Measurements from ENCODE around the gene PYGM.
A peak's percentile ranks its signal among the peaks of the same experiment; 100 is the strongest.

Gene PYGM

DNA sequence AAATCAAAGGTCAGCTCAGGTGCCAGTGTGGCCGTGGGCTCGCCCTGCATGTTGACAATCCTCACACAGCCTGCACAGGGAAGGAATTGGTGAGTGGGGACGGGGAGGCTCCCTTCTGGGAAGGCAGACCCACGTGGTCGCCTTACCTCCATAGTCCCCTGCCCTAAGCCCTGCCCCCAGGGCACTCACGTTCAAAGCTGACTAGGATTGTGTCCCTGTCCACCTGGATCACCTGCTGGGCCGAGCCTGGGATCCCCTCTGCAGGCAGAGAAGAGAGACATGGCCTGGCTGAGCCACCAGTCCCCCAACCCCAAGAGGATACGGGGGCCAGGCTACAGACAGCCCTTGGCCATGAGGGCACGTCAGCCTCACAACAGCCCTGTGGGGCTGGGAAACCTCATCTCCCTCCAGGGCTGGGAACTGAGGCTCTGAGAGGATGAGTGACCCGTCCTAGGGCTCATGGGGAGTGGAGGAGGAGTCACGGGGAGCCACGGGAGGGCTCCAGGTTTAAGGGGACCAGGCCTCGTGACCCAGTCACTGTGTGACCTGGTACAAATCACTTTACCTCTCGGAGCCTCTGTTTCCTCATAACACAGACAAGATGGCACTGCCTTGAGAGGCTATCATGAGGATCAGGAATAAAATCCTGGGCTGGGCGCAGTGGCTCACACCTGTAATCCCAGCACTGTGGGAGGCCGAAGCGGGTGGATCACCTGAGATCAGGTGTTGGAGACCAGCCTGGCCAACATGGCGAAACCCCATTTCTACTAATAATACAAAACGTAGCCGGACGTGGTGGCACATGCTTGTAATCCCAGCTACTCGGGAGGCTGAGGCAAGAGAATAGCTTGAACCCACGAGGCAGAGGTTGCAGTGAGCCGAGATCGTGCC, 30.7 kb upstream of the PYGM start:
- DNase-seq: no peak

- DNase-seq: no peak
Measured at GRCh38 chr11:64789331-64790204, 29.8 kb upstream of the PYGM start.

DNA sequence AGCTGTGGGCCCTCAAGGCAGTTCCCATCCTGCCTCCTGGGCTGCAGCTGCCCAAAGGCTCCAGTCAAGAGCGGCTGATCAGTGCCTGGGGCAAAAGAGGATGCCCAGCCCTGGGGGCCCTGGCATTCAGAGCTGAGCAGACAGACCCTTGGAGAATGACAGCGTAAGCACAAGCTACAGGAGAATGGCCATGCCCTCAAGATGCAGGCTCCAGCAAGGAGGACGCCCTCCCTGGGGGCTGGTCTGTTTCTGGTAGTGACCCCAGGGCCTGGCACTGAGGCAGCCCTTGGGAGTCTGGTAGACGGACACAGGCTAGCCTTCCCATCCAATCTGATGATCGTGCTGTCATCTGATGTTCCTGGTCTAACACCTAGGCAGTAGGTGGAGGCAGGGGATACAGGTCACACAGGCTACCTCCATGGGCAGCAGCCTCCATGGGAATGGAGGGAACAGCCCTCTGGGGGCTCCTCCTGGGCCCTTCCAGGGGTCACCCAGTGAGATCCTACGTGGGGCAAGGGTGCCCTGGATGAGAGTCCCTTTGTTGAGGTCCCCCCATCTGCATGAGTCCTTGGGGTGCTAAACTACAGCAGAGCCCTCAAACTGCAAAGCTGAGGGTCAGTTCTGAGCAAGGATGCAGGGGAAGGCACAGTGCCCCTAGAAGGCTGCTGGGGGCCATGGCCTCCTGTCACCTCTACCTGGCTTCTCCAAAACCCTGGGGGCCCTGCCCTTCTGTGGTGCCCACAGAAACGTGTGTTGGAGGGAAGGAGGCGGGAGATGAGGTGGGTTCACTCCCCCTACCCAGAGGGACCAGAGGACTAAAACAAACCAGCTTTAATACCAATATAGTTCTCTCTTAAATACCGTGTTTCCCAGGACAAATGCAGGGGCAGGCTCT, 28.8 kb upstream of the PYGM start:
- no peak for DNase-seq

DNA sequence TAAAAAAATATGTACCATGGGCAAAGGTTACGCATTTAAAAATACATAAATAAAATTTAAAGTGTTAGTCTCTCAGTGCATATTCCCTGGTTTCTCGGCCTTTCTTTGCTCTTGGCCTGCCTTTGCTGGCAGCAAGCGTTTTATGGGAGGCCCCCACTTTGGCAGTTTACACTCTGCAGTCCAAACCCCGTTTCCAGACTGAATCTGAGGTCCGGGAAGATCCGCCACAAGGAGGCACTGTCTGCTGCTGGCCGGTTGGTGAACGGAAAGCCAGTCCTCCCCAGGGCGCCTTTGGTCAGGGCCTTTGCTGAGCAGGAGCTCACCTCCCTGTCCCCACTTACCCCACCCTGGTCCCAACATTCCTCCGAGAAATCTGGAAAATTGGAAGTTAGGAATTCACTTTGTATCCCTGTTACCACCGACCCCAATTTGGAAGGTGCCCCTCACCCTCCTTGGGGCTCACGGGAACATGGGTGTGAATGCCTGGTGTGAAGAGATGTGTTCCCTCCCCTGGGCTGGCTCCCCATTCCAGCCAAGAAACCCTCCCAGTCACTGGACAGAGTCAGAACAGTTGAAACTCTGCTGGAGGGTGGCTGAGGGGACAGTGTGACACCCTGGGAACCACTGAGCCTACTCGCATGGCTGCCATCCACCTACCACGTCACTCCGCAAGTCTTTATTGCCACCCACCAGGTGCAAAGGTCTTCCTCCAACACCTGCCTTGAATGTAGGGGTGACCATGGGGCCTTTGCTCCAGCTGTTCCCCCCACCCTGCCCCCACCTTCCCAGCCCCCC, 27.9 kb upstream of the PYGM start:
- DNase-seq: peak; percentile 55 to 67

DNA sequence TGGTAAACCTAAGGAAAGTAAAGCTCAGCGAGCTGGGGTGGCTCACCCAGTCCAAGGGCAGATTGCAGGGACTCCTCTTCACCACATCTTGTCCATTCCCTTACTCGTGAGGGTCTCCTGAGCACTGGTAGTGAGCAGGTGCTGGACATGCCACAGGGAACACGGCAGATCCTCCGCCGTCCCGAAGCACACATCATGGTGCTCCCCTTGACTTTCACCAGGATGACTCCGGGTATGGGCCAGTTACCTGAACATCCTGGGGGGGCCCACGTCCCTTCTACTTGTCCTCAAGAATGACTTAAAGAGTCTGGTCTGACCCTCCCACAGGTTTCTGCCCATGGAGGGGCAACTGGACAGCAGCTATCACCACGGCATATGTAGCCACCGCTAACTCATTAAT, 26.5 kb upstream of the PYGM start:
- DNase-seq: no peak

GRCh38 chr11:64784813-64785581, 25.2 kb upstream of the PYGM start:
- no peak for DNase-seq

- peak; percentile 98 to 99 for DNase-seq
Measured at GRCh38 chr11:64778473-64779298, 18.9 kb upstream of the PYGM start, which contains the start of gene SF1. SF1 (minus strand) TSS chr11:64778542; CDS start chr11:64778392, 150 bp downstream.

GRCh38 chr11:64778223-64778472, 18.4 kb upstream of the PYGM start:
- no peak for DNase-seq

DNA sequence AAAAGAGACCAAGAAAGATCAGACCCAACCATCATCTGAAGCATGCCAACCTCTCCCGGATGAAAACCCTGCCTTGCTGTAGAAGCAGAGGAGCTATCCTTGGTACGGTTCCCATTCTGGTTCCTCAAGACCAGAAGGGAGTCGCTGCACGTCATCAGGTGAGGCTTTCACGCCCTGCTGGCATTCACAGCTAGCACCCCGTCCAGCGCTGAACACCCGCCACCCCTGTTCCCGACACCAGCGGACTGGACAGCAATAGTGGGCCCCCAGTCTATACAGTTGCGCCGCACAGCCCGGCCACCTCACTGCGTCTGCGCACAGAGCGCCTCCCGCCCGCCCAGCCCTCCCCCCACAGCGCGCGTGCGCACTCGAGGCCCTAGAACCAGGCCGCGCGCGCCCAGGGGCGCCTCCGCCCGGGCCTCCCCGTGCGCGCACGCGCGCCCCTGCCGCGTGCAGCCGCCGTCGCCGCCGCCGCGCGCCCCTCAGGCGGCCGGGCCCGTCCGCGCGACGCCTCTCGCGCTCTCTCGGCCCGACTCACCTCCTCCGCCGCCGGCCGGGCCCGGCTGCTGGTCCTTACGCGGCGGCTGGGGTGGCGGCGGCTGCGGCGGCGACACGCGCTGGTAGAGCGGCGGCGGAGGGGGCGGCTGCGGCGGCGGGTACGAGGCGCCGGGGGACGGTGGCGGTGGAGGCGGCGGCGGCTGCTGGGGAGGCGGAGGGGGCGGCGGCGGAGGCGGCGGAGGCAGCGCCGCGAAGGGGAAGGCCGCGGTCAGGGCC, 17.9 kb upstream of the PYGM start:
- DNase-seq: peak; percentile 79 to 85

DNA sequence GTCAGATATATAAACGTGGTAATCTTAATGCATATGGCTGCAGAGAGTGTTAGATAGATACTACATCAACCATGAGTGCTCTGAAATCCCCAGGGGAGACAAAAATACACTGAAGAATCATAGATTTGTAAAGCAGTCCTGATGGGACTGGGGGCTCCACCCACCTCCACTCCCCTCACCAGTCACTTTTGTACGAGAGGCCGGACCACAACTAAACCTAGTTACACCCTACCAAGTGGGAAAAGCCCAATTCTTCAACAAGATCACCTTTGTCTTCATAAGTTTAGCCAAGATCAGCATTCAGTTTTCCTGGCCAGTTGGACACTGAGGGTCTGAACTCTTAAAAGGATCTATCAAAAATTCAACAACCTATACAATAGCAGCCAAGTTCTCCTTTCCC, 17.1 kb upstream of the PYGM start:
- no peak for DNase-seq

DNA sequence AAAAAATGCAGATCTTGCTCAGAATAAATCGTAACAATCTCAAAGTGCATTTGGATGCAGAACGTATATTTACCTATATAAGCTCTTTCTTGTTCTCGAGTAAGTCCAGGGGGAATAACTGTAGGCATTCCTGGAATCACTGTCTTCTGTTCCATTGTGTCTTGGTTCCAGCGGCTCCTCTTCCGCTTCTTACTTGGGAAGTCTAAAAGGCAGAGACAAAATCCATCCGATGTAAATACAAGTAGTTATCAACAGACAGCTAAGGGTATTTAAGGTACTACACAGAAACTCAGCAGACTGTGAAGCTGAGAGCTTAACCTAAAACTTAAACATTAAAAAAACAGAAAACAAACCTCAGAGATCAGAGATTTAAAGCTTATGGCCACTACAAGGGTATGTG, 16.7 kb upstream of the PYGM start:
- DNase-seq: no peak

GRCh38 chr11:64774144-64774543, 14.4 kb upstream of the PYGM start:
- no peak for DNase-seq

DNA sequence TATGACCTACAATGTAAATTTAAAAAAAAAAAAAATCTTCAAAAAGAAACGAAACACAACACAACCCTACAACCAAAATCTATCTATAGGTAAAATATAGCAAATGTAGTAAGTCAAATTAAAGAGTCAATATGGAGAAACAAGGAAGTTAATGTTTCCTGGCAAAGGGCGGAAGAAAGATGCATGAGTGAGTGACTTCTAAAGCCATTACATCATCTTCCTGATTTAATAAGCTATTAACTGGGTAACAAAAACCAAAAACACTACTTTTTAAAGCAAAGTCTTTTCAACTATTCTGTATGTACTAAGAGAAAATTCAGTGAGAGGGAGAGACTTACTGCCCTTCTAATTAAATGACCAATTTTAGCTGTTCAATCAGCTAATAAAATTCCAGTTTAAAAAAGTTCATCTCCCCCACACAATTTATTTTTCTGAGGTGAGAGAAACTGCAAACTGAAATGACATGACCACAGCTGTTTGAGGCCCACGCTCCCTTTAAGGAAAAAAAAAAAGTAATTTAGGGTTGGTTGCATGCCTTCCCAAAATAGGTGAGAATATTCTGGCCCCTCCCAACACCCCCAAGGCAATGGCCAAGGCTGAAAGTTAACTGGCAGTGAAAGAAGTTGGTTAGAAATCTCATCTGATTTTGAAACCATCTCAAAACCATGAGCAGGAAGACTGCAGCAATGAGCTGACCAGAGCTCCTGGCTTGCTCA, 12.7 kb upstream of the PYGM start:
- no peak for DNase-seq

DNA sequence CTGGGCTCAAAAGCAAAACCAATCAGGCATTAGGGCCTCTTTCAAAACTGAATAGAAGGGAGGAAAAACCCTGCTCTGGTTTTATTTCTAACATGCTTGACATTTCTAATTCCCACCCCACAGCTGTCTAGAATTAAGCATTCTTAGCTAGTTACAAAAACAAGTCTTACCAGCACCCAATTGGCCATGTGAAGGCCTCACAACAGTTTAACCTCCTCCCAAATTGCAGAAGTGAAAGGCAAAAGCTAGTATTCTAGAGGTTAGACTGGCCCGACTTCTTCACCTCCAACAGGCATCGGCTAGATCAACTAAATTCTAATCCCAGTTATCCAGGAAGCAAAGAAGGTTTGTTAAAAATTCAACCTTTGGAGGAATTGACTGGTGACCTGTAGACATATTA, 12.1 kb upstream of the PYGM start:
- DNase-seq: no peak

DNA sequence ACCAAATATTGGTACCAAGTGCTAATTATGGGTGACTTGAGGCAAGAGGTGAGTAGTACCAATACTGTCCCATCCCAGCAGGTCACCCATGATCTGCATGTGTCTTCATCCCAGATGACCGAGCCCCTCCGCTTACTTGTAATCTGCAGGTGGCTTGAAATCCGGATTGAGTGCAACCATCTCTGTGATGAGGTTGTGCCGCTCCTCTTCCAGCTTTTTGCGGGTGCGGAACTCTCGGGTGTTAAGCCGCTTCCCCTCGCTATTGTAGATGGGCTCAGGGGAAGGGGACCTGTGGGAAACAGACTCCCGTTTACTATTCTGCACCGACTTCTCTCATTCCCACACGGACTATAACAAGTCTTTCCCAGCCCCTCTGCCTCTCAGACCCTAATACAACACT, 10.3 kb upstream of the PYGM start:
- no peak for DNase-seq

DNA sequence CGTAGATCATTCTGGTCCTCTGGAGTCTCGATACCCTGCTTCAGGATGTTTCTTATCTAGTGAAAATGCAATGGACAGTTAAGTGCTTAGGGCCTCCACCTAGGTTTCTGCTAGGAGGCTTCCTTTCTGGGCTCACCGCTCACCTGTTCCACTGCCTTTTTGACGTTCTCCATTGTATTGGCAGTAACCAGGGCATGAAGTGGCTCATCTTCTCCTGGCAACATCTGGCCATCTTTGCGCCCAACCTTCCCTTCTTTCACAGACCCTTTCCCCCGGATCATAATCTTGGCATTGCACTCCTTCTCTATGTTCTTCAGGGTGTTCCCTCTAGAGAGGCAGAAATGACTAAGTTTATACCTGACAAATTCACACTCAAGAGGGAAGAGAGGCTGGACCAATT, 9.5 kb upstream of the PYGM start:
- no peak for DNase-seq

GRCh38 chr11:64768300-64768694, 8.5 kb upstream of the PYGM start:
- no peak for DNase-seq

DNA sequence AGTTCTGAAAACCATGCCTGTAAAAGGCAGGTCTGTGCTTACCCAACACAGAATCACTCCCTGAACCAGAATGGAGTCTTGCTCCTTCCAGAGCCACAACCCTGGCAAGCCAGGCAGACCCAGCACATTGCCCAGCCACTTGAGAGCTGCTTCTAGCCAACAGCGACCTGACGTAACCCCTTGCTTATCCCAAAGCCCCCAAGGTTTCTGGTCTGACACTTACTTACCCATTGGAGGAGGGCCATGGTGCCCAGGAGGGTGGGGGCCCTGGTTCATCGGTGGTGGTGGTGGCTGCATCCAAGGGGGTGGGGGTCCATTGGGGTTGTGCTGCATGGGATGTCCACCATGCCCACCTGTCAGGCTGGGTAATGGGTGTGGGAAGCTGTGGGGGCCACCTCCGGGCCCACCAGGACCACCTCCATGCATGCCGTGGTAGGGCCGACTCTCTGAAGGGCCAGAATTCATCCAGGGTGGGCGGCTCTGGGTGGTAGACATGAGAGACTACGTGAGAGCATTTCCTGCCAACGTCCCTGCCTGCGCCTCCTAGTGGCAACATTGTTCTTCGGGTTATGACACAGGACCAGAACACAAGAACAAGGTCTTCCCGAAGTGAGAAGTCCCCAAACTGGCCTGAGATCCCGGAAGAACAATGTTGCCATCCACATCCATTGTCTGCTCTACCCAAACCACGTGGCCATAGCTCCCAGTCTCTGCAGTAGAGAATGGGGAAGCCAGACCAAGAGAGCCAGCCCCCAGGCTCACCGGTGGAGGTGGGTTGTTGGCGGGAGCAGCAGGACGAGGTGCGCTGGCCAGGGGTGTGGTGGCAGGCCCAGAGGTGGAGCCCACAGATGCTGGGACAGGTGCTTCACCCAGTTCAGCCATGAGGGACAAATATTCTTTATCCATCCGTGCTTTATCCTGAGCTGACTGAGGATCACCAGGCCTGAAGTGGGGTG, 7.8 kb upstream of the PYGM start:
- peak; percentile 82 to 84 for DNase-seq
